COLO668 (cell line): ENCODE measurements around the gene C2orf76.
"Not testable (repeated sequence)": the region's sequence is repeated elsewhere in the genome, so short reads cannot be mapped to it uniquely, and the experiment has no call there.

Experiments
- DNase-seq: peaks from one replicate; lab custom pipeline; 2025; ENCODE audit not compliant: unreplicated experiment; lab: John Stamatoyannopoulos, UW

The C2orf76 gene

DNA sequence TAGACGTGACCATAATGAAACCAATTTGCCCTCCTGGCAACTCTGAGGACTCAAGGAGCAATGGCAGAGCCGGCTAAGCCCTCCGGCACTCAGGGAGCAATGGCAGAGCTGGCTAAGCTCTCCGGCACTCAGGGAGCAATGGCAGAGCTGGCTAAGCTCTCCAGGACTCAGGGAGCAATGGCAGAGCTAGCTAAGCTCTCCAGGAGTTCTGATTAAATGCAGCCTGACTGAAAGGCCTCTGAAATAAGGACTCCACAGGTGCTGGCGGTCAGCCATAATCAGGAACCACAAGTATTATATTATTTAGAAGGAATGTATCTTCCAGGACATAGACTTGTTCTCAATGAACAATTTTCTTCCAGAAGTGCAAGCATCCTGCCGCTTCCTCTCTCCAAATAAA is 65.2 kb downstream of the C2orf76 start:
- no peak for DNase-seq

DNA sequence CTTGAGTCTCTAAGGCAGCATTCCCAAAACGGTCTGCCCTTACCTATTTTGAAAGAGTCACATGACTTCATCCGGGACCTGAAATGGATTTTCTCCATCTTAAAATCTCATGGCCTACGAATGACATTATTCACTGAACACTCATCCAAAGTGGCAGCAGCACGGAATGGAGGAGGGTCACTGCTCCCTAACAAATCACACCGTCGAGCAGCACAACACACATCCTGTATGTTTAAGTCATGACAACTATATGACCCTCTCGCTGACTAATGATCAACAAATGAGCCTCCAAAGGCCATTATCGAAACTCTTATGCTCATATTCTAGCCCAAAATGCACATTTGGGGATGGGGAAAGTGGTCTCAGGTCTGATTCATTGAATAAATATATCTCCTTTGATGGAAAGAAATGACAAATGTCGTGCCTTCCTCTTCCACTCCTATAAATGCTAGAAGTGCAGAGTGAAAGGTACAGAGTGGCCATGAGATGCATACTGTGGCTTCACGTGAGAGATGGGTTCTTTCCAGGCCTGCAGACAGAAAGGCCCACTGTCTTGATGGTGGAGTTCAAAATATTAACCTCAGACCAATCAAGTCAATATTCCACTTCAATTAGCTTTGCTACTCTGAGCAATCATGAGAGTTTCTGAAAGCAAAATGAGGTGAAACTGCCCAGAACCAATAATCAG is 70.8 kb downstream of the C2orf76 start:
- DNase-seq: no peak

DNA sequence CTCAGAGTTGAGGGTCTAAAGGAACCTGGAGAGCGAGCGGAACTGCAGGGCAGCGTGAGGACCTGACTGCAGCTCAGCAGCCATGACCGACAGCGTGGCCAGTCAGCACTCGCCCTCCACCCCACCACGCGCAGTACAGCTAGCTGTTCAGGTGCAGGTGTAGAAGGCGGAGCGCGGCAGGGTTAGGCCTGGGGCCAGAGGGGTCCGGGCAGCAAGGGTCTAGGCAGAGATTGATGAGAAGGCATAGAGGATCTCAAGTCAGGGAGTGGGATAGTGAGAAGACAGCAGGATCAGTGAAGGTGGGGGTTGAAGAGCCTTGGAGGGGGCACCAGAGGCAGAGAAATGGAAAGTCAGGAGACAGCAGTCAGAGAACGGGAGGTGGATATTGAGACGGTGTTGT is 72.0 kb downstream of the C2orf76 start:
- DNase-seq: no peak

DNA sequence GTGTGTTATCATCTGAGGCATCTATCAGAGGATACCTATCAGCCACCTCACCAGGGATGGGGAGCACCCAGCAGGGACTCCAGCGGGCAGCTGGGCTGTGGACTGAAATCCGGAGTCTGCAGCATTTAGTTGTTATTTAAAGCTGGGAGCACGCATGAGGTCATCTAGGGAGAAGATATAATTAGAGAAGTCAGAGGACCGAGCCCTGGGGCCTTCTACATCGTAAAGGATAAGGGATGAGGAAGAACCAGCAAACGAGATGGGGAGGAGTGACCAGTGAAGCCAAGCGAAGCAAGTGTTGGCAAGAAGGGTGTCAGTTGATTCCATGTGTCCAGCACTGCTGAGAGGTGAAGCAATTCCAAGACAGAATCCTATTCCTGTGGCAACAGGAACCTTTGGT is 72.7 kb downstream of the C2orf76 start:
- DNase-seq: no peak

DNA sequence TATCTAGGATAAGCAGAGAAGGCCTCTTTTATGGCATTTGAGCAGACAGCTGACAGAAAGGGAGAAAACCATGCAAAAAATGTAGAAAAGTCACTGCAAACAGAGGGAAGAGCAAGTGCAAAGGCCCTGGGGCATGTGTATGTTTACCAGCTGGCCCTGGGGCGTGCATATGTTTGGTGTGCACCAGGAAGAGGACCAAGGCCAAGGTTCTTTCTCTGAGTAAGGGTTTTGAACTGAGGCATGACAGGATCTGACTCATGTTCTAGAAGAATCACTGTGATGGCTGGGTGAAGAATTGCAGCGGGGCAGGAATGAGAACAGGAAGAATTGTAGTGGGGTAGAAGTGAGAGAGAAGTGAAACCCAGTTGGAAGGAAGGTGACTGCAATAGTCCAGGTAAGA is 73.4 kb downstream of the C2orf76 start:
- no peak for DNase-seq

DNA sequence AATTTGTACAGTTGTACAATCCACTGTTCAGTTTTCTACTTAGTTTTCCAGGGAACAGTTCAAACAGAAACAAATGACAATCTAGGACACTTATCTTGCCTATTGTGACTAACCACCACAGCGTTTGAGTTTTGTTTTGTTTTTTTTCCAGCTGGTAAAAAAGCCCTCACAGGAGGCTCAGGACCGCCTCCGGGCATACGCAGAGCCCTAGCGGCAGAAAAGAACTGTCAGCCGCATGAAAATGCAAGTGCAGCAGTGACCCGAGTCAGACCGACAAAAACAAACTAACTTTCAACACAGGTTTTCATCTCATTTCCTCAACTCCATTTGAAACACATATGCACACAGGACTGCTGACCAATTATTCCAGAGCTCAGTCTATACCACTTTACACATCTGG is 74.4 kb downstream of the C2orf76 start:
- DNase-seq: no peak

DNA sequence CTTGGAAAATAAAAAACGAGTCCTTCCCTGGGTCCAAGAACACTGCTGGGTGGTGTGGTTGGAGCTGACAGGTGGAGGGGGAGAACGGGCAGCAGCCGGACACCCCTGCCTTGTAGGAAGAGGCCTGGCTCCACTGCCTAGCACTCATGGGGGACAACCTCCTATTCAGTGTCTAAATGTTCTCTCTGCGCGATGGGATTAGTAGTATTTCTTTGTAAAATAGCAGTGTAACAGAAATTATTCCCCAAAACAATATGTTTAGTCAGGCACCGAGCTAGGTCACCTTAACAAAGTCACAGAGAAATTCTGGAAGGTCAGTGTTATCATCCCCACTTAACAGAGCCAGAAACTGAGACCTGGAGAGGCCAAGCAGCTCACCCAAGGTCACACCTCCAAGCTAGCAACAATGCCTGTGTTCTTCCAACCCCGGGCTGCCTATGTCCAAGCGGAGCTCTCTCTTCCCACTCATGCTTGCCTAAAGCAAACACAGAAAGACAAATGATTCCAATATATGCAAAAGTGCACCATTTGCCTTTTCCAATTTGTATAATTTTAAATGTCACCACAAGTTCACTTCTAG is 75.0 kb downstream of the C2orf76 start:
- no peak for DNase-seq

DNA sequence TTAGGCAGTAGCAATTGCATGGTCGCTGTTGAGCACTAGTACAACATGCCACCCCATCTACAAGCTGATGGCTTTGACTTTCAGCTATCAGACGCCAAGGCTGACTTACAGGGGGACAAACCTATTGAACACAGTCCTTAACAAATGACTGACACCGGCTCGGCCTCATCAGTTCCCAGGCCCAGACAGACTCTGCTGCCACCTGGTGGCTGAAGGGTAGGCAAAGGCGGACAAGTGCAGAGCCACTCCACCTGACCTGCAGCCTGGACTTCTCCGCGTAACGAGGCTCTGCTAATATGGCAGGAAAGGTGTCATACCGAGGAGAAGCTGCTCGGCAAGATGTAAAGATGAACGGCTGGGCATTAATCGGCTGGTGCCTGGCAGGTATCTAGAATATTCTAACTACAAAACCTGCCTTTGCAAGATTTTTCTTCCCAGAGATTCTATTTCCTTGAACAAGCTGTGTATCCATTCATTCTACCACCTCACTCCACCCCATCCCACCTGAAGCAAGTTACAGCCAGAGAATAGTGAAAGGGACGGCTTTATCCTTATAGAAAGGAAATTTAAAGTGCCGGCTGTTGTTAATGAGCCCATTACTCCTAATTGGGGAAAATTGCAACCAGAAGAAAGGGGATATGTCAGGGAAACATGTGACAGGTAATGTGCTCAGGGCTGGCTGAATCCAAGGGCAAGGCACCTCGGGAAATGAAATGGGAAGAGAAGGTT is 75.6 kb downstream of the C2orf76 start:
- DNase-seq: peak; percentile 76

DNA sequence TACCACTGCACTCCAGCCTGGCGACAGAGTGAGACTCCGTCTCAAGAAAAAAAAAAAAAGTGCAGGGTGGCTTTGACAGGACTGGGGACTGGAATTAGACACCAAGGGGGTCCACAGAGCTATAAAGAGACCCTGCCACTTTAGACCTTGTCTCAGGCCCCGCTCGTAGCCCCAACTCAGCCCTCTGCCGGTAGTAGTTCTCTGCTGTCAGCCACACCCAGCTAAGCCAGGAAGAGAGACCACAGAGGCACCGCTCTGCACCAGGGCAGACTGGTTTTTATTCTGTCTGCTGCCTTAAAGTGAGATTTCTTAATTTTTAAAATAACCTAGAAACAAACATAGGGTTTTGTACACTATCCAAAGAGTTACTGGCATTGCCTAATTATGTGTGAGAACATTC is 77.0 kb downstream of the C2orf76 start:
- no peak for DNase-seq

DNA sequence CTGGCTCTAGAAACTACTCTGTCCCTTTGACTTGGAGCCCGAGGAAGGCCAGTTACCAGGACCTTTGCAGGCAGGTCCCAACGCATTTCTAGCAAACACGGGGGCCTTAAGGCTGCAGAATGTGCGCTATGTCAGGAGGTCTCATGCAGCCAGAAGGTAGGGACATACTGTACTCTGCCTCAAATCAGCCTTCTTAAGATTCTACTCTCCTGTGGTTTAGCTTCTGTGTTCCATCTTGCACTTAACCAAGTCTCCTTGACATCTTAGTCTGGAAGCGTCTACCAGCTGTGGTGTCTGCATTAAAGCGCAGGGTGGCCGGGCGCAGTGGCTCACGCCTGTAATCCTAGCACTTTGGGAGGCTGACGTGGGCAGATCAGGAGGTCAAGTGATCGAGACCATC is 77.5 kb downstream of the C2orf76 start:
- DNase-seq: no peak

DNA sequence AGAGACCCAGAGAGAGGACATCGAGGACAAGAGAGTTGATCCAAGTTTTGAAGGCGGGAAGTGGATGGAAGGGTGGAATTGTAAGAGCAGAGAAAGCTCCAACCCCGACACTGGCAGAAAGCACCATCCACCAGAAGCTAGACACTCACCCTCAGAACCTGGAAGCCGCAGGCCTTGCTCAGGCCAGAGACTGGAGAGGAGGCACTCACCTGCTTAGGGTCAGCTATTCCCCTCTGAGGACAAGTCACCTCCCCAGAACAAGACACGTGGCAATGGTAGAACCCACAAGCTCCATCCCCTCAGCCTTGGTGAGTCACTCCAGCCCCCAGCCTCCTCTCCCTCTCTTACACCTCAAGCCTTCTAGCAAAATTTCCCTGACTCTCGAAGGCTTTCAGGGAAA is 78.1 kb downstream of the C2orf76 start:
- no peak for DNase-seq

DNA sequence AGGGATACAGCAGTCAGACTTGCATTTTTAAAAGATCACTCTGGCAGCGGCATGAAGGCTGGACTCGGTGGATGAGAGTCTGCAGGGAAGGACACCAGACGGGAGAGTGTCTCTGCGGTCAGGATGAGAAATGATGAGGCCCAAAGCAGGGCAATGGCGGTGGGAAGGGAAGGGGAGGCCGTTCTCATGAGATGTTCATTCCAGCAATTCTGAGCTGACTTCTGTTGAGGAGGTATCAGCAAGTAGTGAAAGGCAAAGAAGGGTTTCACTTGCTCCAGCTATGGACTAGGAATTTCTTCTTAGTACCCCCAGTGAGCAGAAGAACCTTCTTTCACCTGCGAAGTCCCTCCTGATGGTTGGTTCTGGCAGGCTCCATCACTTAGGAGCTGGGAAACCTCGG is 80.0 kb downstream of the C2orf76 start:
- no peak for DNase-seq

DNA sequence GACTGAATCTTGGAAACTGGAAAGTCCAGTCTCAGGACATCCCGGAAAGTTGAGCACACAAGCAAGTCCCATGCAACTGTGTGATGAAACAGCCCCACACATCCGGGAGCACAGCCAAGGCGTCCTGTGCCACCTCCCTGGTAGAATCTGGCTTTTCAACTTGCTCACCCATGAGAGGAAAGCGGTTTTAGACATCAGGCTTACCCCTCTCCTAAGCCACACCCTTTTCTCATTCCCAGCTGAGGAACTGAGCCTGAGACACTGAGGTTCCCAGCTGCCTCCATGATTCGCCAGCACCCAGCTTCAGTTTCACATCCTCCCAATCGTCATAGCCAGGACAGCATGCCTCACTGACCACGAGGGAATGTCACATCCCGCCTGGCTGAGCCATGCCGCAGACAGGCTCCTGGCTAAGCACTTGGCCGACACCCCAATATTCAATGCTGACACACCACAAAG is 82.7 kb downstream of the C2orf76 start:
- no peak for DNase-seq

DNA sequence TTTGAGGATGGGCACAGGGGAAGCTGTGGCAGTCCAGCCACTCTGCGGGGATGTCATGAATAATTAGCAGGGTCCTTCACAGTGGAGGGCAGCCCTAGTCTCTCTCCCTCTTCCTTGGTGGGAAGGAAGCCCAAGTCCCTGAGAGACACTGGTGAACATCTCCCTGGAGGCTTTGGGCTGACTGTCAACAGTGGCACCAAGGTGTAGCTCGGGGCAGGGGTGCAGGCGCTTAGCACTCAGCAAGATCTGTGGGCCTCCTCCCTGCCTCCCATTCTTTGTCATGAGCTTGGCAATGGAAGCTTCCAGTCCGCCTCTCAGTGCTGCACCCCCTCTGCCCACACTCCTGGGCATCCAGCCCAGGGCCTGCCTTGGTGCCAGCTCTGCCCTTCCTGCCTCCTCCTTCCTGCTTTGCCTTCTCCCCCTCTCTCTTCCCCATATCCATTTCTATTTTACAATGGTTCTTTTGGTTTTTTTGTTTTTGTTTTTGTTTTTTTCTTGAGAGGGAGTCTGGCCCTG is 83.6 kb downstream of the C2orf76 start:
- no peak for DNase-seq

DNA sequence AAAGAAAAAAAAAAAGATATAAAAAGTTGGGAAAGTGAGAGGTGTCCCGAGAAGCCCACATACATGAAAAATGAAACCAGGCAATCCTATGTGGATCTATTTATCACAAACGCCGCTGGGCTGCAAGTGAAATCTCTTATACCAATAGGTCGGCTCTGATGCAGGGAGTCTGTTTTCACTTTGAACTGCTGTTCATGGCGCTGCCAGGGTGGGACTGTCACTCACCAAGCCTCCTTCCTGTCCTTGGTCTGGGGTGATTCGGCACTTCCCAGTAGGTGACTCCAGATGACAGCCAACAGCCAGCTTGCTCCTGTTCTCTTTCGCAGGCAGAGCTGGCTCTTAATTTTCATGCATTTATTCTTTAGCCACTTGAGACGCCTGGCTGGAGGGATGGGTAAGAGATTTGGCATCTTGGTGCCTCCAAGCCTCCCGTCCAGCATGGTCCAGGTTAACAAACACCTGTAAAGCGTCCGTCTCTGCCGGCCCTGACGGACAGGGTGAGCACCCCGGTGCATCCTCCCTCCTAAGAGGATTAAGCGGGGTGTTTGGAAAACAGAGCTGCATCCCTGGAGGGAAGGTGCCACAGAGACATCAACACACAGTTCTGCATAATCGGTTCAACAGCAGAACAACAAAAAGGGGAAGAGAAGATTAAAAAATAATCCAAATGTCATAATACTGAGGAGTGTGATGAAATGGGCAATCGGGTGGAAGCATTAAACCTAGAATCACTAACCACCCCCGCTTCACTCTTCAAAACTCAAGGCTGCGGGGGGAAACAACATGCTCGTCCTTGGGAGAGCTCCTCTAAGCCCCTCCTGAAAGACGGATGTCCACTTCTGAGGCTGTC is 84.3 kb downstream of the C2orf76 start:
- DNase-seq: no peak

DNA sequence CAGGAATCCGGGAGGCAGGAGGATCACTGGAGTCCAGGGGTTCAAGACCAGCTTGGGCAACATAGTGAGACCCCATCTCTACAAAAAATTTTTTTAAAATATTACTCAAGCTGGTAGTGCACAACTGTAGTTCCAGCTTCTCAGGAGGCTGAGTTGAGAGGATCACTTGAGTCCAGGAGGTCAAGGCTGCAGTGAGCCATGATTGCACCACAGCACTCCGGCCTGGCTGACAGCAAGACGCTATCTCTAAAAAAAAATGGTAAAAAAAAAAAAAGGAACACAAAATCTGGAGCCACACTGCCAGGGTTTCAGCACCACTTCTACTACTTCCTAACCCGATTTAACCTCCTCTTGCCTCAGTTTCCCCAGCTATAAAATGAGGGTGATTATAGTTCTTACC is 86.0 kb downstream of the C2orf76 start:
- DNase-seq: no peak

DNA sequence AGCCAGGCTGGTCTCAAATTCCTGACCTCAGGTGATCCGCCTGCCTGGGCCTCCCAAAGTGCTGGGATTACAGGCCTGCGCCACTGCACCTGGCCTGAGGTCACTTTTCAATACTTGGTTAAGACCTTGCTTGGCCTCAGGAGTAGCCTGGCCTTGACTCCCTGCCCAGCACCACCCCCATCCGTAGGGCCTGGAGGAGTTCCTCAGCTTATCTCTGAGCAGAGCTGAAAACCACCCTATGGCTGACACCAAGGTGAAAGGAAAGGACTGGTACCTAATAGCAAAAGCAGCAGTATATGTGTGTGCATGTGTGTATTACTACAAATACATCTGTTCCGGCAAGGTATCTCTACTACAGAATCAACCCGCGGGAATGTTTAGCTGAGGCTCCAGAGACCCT is 87.0 kb downstream of the C2orf76 start:
- DNase-seq: no peak

DNA sequence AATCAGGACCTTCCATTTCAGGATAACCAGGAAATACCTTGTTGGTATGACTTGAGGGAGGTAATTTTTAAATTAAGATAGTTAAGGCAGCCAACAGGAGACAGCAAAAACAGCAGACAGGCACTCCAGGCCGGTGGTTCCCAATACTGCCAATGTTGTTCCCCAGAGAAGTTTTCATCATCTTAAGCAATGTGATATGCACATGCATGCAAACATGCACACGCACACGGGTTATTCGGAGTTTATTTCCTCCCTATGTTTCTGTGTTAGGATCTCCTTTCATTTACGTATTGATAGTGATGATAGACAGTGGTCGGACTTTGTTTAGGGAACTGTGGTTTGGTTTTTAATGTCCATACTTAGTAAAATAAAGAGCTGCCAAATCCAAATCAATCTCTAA is 87.7 kb downstream of the C2orf76 start:
- no peak for DNase-seq

DNA sequence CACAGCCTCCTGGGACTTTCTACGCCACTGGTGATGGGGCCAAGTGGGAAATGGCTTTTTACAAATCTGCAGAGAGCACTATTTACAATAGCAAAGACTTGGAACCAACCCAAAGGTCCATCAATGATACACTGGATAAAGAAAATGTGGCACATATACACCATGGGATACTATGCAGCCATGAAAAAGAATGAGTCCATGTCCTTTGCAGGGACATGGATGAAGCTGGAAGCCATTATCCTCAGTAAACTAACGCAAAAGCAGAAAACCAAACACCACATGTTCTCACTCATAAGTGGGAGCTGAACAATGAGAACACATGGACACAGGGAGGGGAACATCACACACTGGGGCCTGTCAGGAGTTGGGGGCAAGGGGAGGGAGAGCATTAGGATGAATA is 88.2 kb downstream of the C2orf76 start:
- not testable (repeated sequence) for DNase-seq

DNA sequence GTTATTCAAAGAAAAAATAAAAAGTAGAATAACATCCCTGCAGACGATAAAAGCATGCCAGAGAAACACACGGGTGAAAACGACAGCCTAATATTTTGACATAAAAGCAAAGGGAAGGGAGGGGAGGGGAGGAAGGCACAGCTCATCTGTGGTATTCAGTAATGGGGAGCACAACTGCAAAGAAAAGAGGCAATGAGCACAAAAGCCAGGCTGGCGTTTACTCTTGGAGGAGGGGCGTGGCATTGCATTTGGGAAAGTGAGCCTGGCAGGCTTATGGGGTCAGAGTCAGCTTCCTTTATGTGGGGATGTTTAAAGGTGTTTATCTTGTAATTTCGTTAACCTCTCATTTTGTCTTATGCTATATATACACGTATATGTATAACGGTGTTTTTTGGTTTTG is 89.8 kb downstream of the C2orf76 start:
- no peak for DNase-seq

DNA sequence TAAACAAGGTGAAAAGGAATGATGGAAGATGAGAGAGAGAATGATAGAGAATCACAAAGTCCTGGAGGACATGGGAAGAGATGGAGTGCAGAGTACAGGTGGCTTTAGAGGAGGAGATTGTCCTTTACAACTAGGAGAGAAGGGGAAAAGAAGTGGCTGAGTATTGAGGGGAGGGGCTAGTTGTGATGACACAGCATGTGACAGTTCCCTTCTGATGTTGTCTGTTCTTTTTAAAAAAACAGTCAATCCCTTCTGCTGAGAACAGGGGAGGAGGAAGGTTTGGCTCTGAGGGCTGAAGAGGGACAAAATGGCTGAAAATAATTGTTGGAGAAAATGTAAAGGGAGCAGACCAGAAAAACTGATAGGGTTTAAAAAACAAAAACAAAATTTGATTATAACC is 99.0 kb downstream of the C2orf76 start:
- no peak for DNase-seq
